ENCODE data around the gene TEC. TPM values are rescaled to one million over a fixed set of nuclear protein-coding genes. Genes with fewer than 3 reads are reported as not detected.

The TEC gene
- total and polyA plus RNA-seq, 2 of the 8 experiments (the other 6 are each of a cell fraction or from before 2014, with no cell fraction given): 0.73 to 1.8 TPM

DNA sequence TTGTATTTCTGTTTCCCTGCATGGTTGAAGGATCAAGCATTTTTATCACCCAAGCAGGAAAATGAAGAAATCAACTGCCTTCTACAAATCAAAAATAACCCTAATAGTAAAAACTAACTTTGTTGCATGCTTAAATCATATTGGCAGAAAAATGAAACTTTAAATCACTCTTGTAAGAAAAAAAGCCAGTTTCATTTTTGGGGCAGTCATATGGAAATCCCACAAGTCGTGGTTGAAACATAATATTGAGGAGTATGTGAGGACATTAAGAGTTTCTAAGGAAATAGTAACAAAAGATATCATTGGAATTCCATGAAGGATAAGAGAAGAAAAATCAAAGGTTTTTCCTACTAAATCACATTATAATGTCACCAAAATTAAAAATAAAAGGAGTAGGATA, 8.4 kb downstream of the TEC start:
- no peak overlapping the region for H4K8ac ChIP-seq (ENCODE audit: extremely low read depth, insufficient read depth, low read length)
- H3K9ac ChIP-seq (replicated peaks in 1 of 4; ENCODE audit: extremely low read depth in 1 of 4, low read depth in 3 of 4, low read length in 3 of 4): no peak overlapping the region
- no peaks in the 10 kb centered on the region for H3K27me3 ChIP-seq (replicated peaks in 1 of 4; ENCODE audit: control insufficient read depth in 3 of 4, extremely low read depth in 1 of 4, insufficient read depth in 3 of 4, low read length in 3 of 4)
- no peak overlapping the region for H3K4me3 ChIP-seq (ENCODE audit: extremely low read depth in 1 of 4, insufficient read depth in 2 of 4, low read depth in 3 of 4, low read length in 4 of 4)
- H3K4me2 ChIP-seq (ENCODE audit: insufficient read depth in 1 of 2, low read depth in 2 of 2, low read length in 2 of 2): no peak overlapping the region
- TF ChIP-seq CEBPB (IDR thresholded peaks at IDR 0.05; ENCODE audit: low read depth, low read length) (no peak), KDM4A (IDR thresholded peaks at IDR 0.05; ENCODE audit: low read depth, low read length, severe bottlenecking) (no peak)
- H3K4ac ChIP-seq (replicated peaks; ENCODE audit: insufficient read length, low read depth, low read length): no peak overlapping the region
- ChIA-PET CTCF (ENCODE audit: partially characterized antibody) (interaction anchor here (0.7 to 1.8 kb wide), 3 partner anchors 14 to 227 kb away, joined by 3 to 7 read pairs (median 5); no protein-coding TSS in a partner anchor), POLR2A (ENCODE audit: partially characterized antibody) (no interaction called here)
- 0 out of 4 replicates have a peak, but pooled peaks cover 0 to 5% of the 10 kb centered on the region in 2 experiments for H3K79me2 ChIP-seq (ENCODE audit: control insufficient read depth in 1 of 2, insufficient read depth in 2 of 2, low read length in 2 of 2)
- no peak overlapping the region for H2BK120ac ChIP-seq (replicated peaks; ENCODE audit: low read depth, low read length)
- no peak overlapping the region for H2BK12ac ChIP-seq (ENCODE audit: low read depth, low read length)
- H3K23me2 ChIP-seq (ENCODE audit: low read depth, low read length): no peaks in the 10 kb centered on the region
- H4K20me1 ChIP-seq (replicated peaks in 1 of 2; ENCODE audit: control insufficient read depth in 1 of 2, insufficient read depth in 2 of 2, low read length in 2 of 2): no peaks in the 10 kb centered on the region
- no peak overlapping the region for H4K91ac ChIP-seq (replicated peaks; ENCODE audit: insufficient read length, low read length)
- H3K14ac ChIP-seq (ENCODE audit: insufficient read length): no peak overlapping the region
- H2BK5ac ChIP-seq (ENCODE audit: low read depth, low read length): no peak overlapping the region
- no peaks in the 10 kb centered on the region for H3K9me3 ChIP-seq (ENCODE audit: insufficient read depth in 2 of 2, low read depth in 1 of 2, low read length in 1 of 2)
- no peaks in the 10 kb centered on the region for H3K36me3 ChIP-seq (ENCODE audit: control insufficient read depth in 2 of 4, insufficient read depth in 4 of 4, low read length in 3 of 4)
- no peaks in the 10 kb centered on the region for H3K4me1 ChIP-seq (replicated peaks in 1 of 4; ENCODE audit: control insufficient read depth in 3 of 4, insufficient read depth in 4 of 4, low read length in 3 of 4)
- no peak overlapping the region for H3K56ac ChIP-seq (replicated peaks; ENCODE audit: insufficient read length, low read depth, low read length)
- H2BK15ac ChIP-seq (ENCODE audit: low read length): no peak overlapping the region
- DNase-seq (ENCODE audit: low read depth in 1 of 2, low spot score in 2 of 2): no peak
- 94% methylated on average over 1 of the region's 1 CpG; no CpG with 5 or more reads in 1 of the 2 experiments for WGBS, 2 experiments (ENCODE audit: extremely low coverage in 1 of 2, insufficient coverage in 1 of 2, insufficient read length in 1 of 2, insufficient replicate concordance in 2 of 2, low coverage in 1 of 2, low lambda C conversion rate in 2 of 2, missing lambda C conversion rate in 1 of 2)
- no peak overlapping the region for H3K27ac ChIP-seq (ENCODE audit: low read depth, low read length)
- H4K5ac ChIP-seq (ENCODE audit: insufficient read length, low read depth, low read length): no peak overlapping the region
- H3K18ac ChIP-seq (ENCODE audit: extremely low read depth, low read length): no peak overlapping the region
- H2AK5ac ChIP-seq (ENCODE audit: low read depth, low read length): no peak overlapping the region
- H2BK20ac ChIP-seq (ENCODE audit: low read length): no peak overlapping the region
- no peak overlapping the region for H3K23ac ChIP-seq (ENCODE audit: insufficient read length)
- FAIRE-seq: no peak
- H3K79me1 ChIP-seq (ENCODE audit: low read depth, low read length): no peaks in the 10 kb centered on the region
- no peak overlapping the region for H2AFZ ChIP-seq (ENCODE audit: low read length)

Data from H1 (cell line).